ENCODE data around the gene OR10A2.
"Not testable (repeated sequence)": the region's sequence is repeated elsewhere in the genome, so short reads cannot be mapped to it uniquely, and the experiment has no call there.

The OR10A2 gene
- total RNA-seq, result 0 reads per million in 2 donors

GRCh38 chr11:6862961-6863360 is at the start of gene OR10A2:
OR10A2 (plus strand) TSS chr11:6863057; CDS start chr11:6869755, 6,698 bp downstream.
- no peak for DNase-seq

- no peak for DNase-seq
Observed at GRCh38 chr11:6813656-6814055, 49.2 kb upstream of the OR10A2 start.

- DNase-seq, result no peak
Observed at GRCh38 chr11:6817694-6818093, 45.2 kb upstream of the OR10A2 start.

GRCh38 chr11:6818967-6819366 is 43.9 kb upstream of the OR10A2 start:
- DNase-seq, result no peak

GRCh38 chr11:6824136-6824823 is 38.6 kb upstream of the OR10A2 start:
- no peak for DNase-seq

- DNase-seq, result no peak
Observed at GRCh38 chr11:6825231-6825744, 37.6 kb upstream of the OR10A2 start.

GRCh38 chr11:6828103-6828502 is 34.8 kb upstream of the OR10A2 start:
- no peak for DNase-seq

GRCh38 chr11:6833356-6833755 is 29.5 kb upstream of the OR10A2 start:
- no peak for DNase-seq

- no peak for DNase-seq
Observed at GRCh38 chr11:6834021-6834420, 28.8 kb upstream of the OR10A2 start.

- no peak for DNase-seq
Observed at GRCh38 chr11:6841694-6842093, 21.2 kb upstream of the OR10A2 start.

- DNase-seq, result no peak
Observed at GRCh38 chr11:6843670-6844069, 19.2 kb upstream of the OR10A2 start.

GRCh38 chr11:6844356-6844755 is 18.5 kb upstream of the OR10A2 start:
- no peak for DNase-seq

- no peak for DNase-seq
Observed at GRCh38 chr11:6845383-6845782, 17.5 kb upstream of the OR10A2 start, which contains the start of gene OR10A5. OR10A5 (plus strand) TSS chr11:6845683; CDS start chr11:6845683, 0 bp downstream.

- no peak for DNase-seq
Observed at GRCh38 chr11:6850526-6850925, 12.3 kb upstream of the OR10A2 start.

GRCh38 chr11:6854801-6855200 is 8.1 kb upstream of the OR10A2 start:
- not testable (repeated sequence) for DNase-seq

GRCh38 chr11:6855971-6856541 is 6.8 kb upstream of the OR10A2 start:
- DNase-seq, result no peak

GRCh38 chr11:6856871-6857270 is 6.0 kb upstream of the OR10A2 start:
- DNase-seq, result no peak

- no peak for DNase-seq
Observed at GRCh38 chr11:6864438-6864837, 1.6 kb downstream of the OR10A2 start.

- no peak for DNase-seq
Observed at GRCh38 chr11:6871278-6871677, 8.4 kb downstream of the OR10A2 start.

- DNase-seq, result no peak
Observed at GRCh38 chr11:6875761-6876160, 12.9 kb downstream of the OR10A2 start.

GRCh38 chr11:6876325-6876724 is 13.5 kb downstream of the OR10A2 start, which contains the start of gene OR10A4:
OR10A4 (plus strand) TSS chr11:6876625; CDS start chr11:6876648, 23 bp downstream.
- DNase-seq, result no peak

GRCh38 chr11:6876914-6877313 is 14.1 kb downstream of the OR10A2 start:
- no peak for DNase-seq

GRCh38 chr11:6882751-6883150 is 19.9 kb downstream of the OR10A2 start:
- no peak for DNase-seq

- not testable (repeated sequence) for DNase-seq
Observed at GRCh38 chr11:6887711-6888110, 24.9 kb downstream of the OR10A2 start.

Data from activated gamma-delta T cell (primary cell).